Left lung (tissue), 10 donors: ENCODE measurements around the gene MRPS31. TPM values are rescaled to one million over a fixed set of nuclear protein-coding genes. Genes with fewer than 3 reads are reported as not detected.
"Not testable (repeated sequence)": the region's sequence is repeated elsewhere in the genome, so short reads cannot be mapped to it uniquely, and the experiment has no call there.

ENCODE experiments used
- ATAC-seq: fragments of 200-7000 bp; cut with Tn5 transposase; one replicate; pipeline ENCODE4 v1.9.1; 2020; ENCODE audit warnings: moderate library complexity
- DNase-seq, 4 donors: peaks; one replicate each; pipeline ENCODE4 v3.0.0-alpha.2; 2013 to 2020
- H3K27ac ChIP-seq, 2 donors: fragments of 200-600 bp; sonication (generic) in 1 of 2; one replicate each; pipeline versions ENCODE4 v1.5.0 to v1.8.0; 2020 to 2021
- H3K27me3 ChIP-seq, 2 donors: fragments of 200-600 bp; sonication (generic) in 1 of 2; one replicate each; pipeline versions ENCODE4 v1.5.0 to v1.8.0; 2020 to 2021
- H3K36me3 ChIP-seq, 2 donors: fragments of 200-600 bp; sonication (generic) in 1 of 2; one replicate each; pipeline versions ENCODE4 v1.5.0 to v1.8.0; 2020 to 2021
- H3K4me1 ChIP-seq, 2 donors: fragments of 200-600 bp; one replicate each; pipeline ENCODE4 v1.8.0; 2021
- H3K4me3 ChIP-seq, 2 donors: fragments of 200-600 bp; sonication (generic) in 1 of 2; one replicate each; pipeline versions ENCODE4 v1.5.0 to v1.8.0; 2020 to 2021; ENCODE audit warnings: mild to moderate bottlenecking in 1 of 2
- H3K9me3 ChIP-seq, 2 donors: fragments of 200-600 bp; sonication (generic) in 1 of 2; one replicate each; pipeline versions ENCODE4 v1.5.0 to v1.8.0; 2020 to 2021
- CTCF ChIP-seq, 2 donors: fragments of 200-600 bp; sonication (generic) in 1 of 2; IDR thresholded peaks; one replicate each; pipeline versions ENCODE4 v1.5.0 to v1.8.0; 2021; ENCODE audit warnings: antibody characterized with exemption in 2 of 2
- intact Hi-C, 2 donors: fragments of 100-400 bp; cut with DNase I; formaldehyde crosslinking; loops; one replicate each; pipeline versions ENCODE4 v1.11.2 to v1.14.2; 2022
- polyA plus RNA-seq, 6 donors: library from polyadenylated mRNA; unstranded; fragments of 120-200 nt; gene quantifications; one replicate each; pipeline ENCODE4 v1.2.1, GENCODE V29; 2013; ENCODE audit not compliant: insufficient read length in 6 of 6
- total RNA-seq, 2 donors: library from RNA; stranded (reverse); fragmentation: NEBNext Ultra II Directional; extraction: Animal tissue kit (Norgen Biotek cat#: 25700); gene quantifications; one replicate each; pipeline ENCODE4 v1.2.1, GENCODE V29; 2021
- donor health status: DM: no; HTN: yes; CAD: no.
- donor health status: DM: no; HTN: no; CAD: no.

MRPS31 gene
- total and polyA plus RNA-seq, 8 donors = 13.3 to 61.4 (median 46.1) TPM

DNA sequence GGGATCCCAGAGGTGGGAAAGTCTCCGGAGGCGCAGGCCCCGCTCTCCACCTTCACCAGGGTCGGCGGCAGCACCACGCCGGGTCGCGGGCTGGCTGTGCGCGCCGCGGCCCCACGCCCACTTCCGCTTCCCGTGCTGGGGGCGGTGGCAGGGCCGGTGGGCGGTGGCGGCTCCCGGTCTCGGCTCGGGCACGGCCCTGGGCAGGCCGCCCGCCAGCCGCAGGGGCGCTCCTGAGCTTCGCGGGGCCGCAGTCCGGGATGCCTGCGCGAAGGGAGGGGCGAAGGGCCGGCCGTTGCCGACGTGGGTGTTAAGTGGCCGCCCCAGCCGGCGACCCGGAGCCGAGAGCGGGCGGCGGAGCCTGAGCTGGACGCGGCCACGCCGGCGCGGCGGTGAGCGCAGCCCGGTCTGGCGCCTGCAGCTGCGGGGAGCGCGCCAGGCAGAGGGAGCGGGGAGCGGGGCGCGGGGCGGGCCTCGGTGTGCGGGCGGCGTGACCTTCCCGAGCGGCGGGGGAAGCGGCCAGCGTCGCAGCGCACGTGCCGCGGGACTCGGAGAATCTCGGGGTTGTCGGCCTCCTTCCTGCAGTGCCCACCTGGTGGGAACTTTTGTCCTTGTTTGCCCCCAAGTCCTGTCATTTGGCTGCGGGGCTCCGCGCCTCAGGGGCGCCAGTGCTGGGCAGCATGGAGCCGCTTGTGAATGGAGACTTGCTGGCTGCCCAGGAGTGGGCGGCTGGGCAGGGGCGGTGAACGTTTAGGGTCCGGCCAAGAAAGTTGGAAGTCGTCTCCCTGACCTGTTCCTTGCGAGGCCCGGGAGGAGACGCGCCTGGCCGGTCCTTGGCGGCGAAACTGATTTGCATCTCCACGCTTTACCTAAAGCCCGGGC, 18.5 kb upstream of the MRPS31 start, which contains the start of gene SLC25A15:
TSS of gene SLC25A15 (plus strand) at position 337 of the 879 bp plus-strand sequence. CDS start 3,616 bp downstream, outside the sequence.
- Histone ChIP-seq H3K27ac (peak within 1 kb of the TSS; percentile 83 to 84), H3K9me3 (no peaks in the 10 kb centered on the region), H3K36me3 (peaks cover 0 to 9% of the 10 kb centered on the region in 2 donors), H3K4me1 (peaks cover 0 to 6% of the 10 kb centered on the region in 2 donors), H3K4me3 (peak within 1 kb of the TSS; percentile 63 to 64), H3K27me3 (no peaks in the 10 kb centered on the region)
- DNase-seq (peak; percentile 69 to 96 (median 81)), ATAC-seq (peak; percentile 96)
- intact Hi-C loops = no loop called here
- TF ChIP-seq CTCF (IDR thresholded peaks at IDR 0.05) = peak in 1 of 2 donors; percentile 35

DNA sequence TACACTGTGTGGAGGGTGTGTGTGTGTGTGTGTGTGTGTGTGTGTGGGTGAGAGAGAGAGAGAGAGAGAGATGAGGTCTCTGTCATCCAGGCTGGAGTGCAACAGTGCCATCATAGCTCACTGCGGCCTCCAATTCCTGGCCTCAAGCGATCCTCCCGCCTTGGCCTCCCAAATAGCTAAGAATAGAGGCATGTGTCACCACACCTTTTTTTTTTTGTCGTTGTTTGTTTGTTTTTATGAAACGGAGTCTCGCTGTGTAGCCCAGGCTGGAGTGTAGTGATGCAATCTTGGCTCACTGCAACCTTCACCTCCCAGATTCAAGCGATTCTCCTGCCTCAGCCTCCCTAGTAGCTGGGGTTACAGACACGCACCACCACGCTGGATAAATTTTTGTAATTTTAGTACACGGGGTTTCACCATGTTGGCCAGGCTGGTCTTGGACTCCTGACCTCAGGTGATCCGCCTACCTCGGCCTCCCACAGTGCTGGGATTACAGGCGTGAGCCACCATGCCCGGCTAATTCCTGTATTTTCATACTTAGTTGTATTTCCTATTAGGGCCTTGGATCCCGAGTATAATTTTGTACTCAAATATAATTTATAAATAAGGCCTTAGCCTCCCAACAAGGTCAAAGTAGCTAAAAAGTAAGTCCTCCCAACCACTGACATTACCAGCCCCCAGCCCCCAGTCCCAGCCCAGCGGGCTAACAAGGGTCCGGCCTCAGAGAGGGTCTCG, 17.7 kb upstream of the MRPS31 start:
- intact Hi-C loops = not testable (repeated sequence)
- H3K27ac ChIP-seq = peak overlapping the region; percentile 83 to 84

GRCh38 chr13:40787062-40787461, 16.1 kb upstream of the MRPS31 start:
- TF ChIP-seq CTCF (IDR thresholded peaks at IDR 0.05) = no peak
- Histone ChIP-seq H3K4me1 (peaks cover 0 to 6% of the 10 kb centered on the region in 2 donors), H3K27ac (no peak overlapping the region), H3K4me3 (no peak overlapping the region), H3K36me3 (no peaks in the 10 kb centered on the region), H3K9me3 (no peaks in the 10 kb centered on the region), H3K27me3 (no peaks in the 10 kb centered on the region)
- intact Hi-C loops = no loop called here
- no peak for ATAC-seq
- no peak for DNase-seq

More for the DNA sequence above, 17.7 kb upstream of the MRPS31 start:
- not testable (repeated sequence) for DNase-seq, H3K9me3 ChIP-seq, H3K27me3 ChIP-seq, H3K4me1 ChIP-seq, H3K36me3 ChIP-seq
- ATAC-seq = peak; percentile 4
- peak overlapping the region; percentile 63 to 64 for H3K4me3 ChIP-seq

GRCh38 chr13:40786568-40786996, 15.6 kb upstream of the MRPS31 start:
- Histone ChIP-seq H3K4me3 (no peak overlapping the region), H3K27ac (no peak overlapping the region), H3K9me3 (no peaks in the 10 kb centered on the region), H3K4me1 (peaks cover 0 to 6% of the 10 kb centered on the region in 2 donors), H3K27me3 (no peaks in the 10 kb centered on the region), H3K36me3 (no peaks in the 10 kb centered on the region)
- ATAC-seq (no peak), DNase-seq (no peak)
- TF ChIP-seq CTCF (IDR thresholded peaks at IDR 0.05) = no peak
- intact Hi-C loops = no loop called here

- Histone ChIP-seq H3K4me1 (no peaks in the 10 kb centered on the region), H3K27ac (no peak overlapping the region), H3K4me3 (no peak overlapping the region), H3K9me3 (no peaks in the 10 kb centered on the region), H3K27me3 (no peaks in the 10 kb centered on the region), H3K36me3 (no peaks in the 10 kb centered on the region)
- intact Hi-C loops = no loop called here
- ATAC-seq (no peak), DNase-seq (no peak)
- TF ChIP-seq CTCF (IDR thresholded peaks at IDR 0.05) = no peak
These were observed 13.6 kb upstream of the MRPS31 start for GRCh38 chr13:40784540-40784939.

DNA sequence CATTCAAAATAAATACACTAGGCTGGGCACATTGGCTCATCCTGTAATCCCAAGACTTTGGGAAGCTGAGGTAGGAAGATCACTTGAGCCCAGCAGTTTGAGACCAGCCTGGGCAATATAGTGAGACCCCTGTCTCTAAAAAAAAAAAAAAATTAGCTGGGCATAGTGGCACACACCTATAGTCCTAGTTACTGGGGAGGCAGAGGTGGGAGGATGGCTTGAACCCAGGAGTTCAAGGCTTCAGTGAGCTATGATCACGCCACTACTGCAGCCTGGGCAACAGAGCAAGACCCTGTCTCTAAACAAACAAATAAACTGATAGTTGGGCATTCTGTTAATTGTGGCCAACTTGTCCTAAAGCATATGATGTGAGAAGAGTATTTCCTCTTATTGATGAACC, 12.0 kb upstream of the MRPS31 start:
- H3K4me1 ChIP-seq, H3K36me3 ChIP-seq, H3K27me3 ChIP-seq, intact Hi-C loops, H3K9me3 ChIP-seq, H3K4me3 ChIP-seq, DNase-seq, ATAC-seq, H3K27ac ChIP-seq: not testable (repeated sequence)
